Fibroblast of peridontal ligament (primary cell): ENCODE results near the gene SAPCD2.
"Not testable (repeated sequence)": the region's sequence is repeated elsewhere in the genome, so short reads cannot be mapped to it uniquely, and the experiment has no call there.

ENCODE experiments used
- DNase-seq: peaks from one replicate; pipeline ENCODE4 v3.0.0-alpha.2; 2010; ENCODE audit errors: extremely low read depth

The SAPCD2 gene

GRCh38 chr9:137070201-137070905, at the start of gene SAPCD2:
TSS of gene SAPCD2 (minus strand) at chr9:137070557. CDS start at chr9:137070460, 97 bp downstream.
- DNase-seq = peak; percentile 73

- not testable (repeated sequence) for DNase-seq
Observed at GRCh38 chr9:137118092-137118603, 47.8 kb upstream of the SAPCD2 start.

- no peak for DNase-seq
Observed at GRCh38 chr9:137117269-137117731, 46.9 kb upstream of the SAPCD2 start.

GRCh38 chr9:137116728-137117127, 46.4 kb upstream of the SAPCD2 start:
- DNase-seq = no peak

GRCh38 chr9:137116027-137116507, 45.7 kb upstream of the SAPCD2 start:
- DNase-seq = no peak

GRCh38 chr9:137115394-137116026, 45.2 kb upstream of the SAPCD2 start:
- no peak for DNase-seq

GRCh38 chr9:137114613-137115393, 44.4 kb upstream of the SAPCD2 start, which contains the start of gene DPP7:
TSS of gene DPP7 (minus strand) at chr9:137114733. CDS start at chr9:137114713, 20 bp downstream.
- peak; percentile 28 for DNase-seq

GRCh38 chr9:137114220-137114612, 43.9 kb upstream of the SAPCD2 start:
- DNase-seq = no peak

- no peak for DNase-seq
Observed at GRCh38 chr9:137113385-137114159, 43.2 kb upstream of the SAPCD2 start.

- no peak for DNase-seq
Observed at GRCh38 chr9:137112564-137113384, 42.4 kb upstream of the SAPCD2 start.

GRCh38 chr9:137111788-137112563, 41.6 kb upstream of the SAPCD2 start:
- no peak for DNase-seq

GRCh38 chr9:137110911-137111787, 40.8 kb upstream of the SAPCD2 start:
- no peak for DNase-seq

GRCh38 chr9:137110147-137110910, 40.0 kb upstream of the SAPCD2 start:
- no peak for DNase-seq

GRCh38 chr9:137109250-137110146, 39.1 kb upstream of the SAPCD2 start:
- DNase-seq = no peak

- DNase-seq = no peak
Observed at GRCh38 chr9:137108608-137109249, 38.4 kb upstream of the SAPCD2 start.

GRCh38 chr9:137107982-137108381, 37.6 kb upstream of the SAPCD2 start:
- no peak for DNase-seq
